GM19025 (cell line): Measurements from ENCODE around the gene PCDHA6.
"Not testable (repeated sequence)": the region's sequence is repeated elsewhere in the genome, so short reads cannot be mapped to it uniquely, and the experiment has no call there.

Source experiments
- ATAC-seq: cut with Tn5 transposase; IDR thresholded peaks from one replicate; pipeline ENCODE4 v1.9.1; 2021; ENCODE audit warnings: mild to moderate bottlenecking, low read depth, moderate library complexity; ENCODE audit not compliant: unreplicated experiment

The PCDHA6 gene

GRCh38 chr5:140821375-140822280, 6.1 kb upstream of the PCDHA6 start, which contains the start of gene PCDHA5:
Gene PCDHA5 (plus strand): TSS chr5:140821613.
- ATAC-seq = no peak

- ATAC-seq = no peak
These were observed 5.5 kb upstream of the PCDHA6 start for GRCh38 chr5:140822281-140822629.

- ATAC-seq = not testable (repeated sequence)
These were observed 4.8 kb upstream of the PCDHA6 start for GRCh38 chr5:140822969-140823368.

- ATAC-seq = no peak
These were observed 4.3 kb upstream of the PCDHA6 start for GRCh38 chr5:140823475-140823874.

GRCh38 chr5:140828362-140828737, 590 bp downstream of the PCDHA6 start:
- ATAC-seq = no peak

- ATAC-seq = not testable (repeated sequence)
These were observed 2.0 kb downstream of the PCDHA6 start for GRCh38 chr5:140829511-140830501.

GRCh38 chr5:140833993-140834392, 6.2 kb downstream of the PCDHA6 start, which contains the start of gene PCDHA7:
Gene PCDHA7 (plus strand): TSS chr5:140834269. CDS start chr5:140834384, 115 bp downstream.
- ATAC-seq = no peak

- ATAC-seq = not testable (repeated sequence)
These were observed 6.8 kb downstream of the PCDHA6 start for GRCh38 chr5:140834439-140835008.

GRCh38 chr5:140835622-140836510, 8.1 kb downstream of the PCDHA6 start:
- no peak for ATAC-seq

GRCh38 chr5:140840978-140841962, 13.5 kb downstream of the PCDHA6 start, which contains the start of gene PCDHA8:
Gene PCDHA8 (plus strand): TSS chr5:140841187. CDS start chr5:140841322, 135 bp downstream.
- ATAC-seq = no peak

GRCh38 chr5:140842798-140843733, 15.3 kb downstream of the PCDHA6 start:
- no peak for ATAC-seq

GRCh38 chr5:140848139-140849102, 20.7 kb downstream of the PCDHA6 start, which contains the start of gene PCDHA9:
Gene PCDHA9 (plus strand): TSS chr5:140848382. CDS start chr5:140848496, 114 bp downstream.
- not testable (repeated sequence) for ATAC-seq

GRCh38 chr5:140849831-140850634, 22.3 kb downstream of the PCDHA6 start:
- ATAC-seq = not testable (repeated sequence)

- no peak for ATAC-seq
These were observed 28.3 kb downstream of the PCDHA6 start, which contains the start of gene PCDHA10 for GRCh38 chr5:140855772-140856674. Gene PCDHA10 (plus strand): TSS chr5:140855897. CDS start chr5:140856049, 152 bp downstream.
